Erythroblast (primary cell): ENCODE measurements around the gene SH3BGRL2.

Experiments
- GATA1 ChIP-seq: IDR thresholded peaks from 2 replicates; pipeline ENCODE4 v1.6.1; 2011; ENCODE audit warnings: low read depth, mild to moderate bottlenecking, control low read depth, low read length, moderate library complexity
- POLR2A ChIP-seq: IDR thresholded peaks from 2 replicates; pipeline ENCODE4 v1.6.1; 2011; ENCODE audit warnings: mild to moderate bottlenecking, low read length

- no peak for TF ChIP-seq POLR2A
- no peak for TF ChIP-seq GATA1
These were observed 5.5 kb downstream of the SH3BGRL2 start for GRCh38 chr6:79636673-79637072.
